ENCODE data around the gene MAB21L3. TPM values are rescaled to one million over a fixed set of nuclear protein-coding genes. Genes with fewer than 3 reads are reported as not detected.

The MAB21L3 gene
- total and polyA plus RNA-seq, 12 donors = 0.07 TPM; not detected in 11

GRCh38 chr1:116172666-116173065, 61.5 kb downstream of the MAB21L3 start:
- DNase-seq (no peak), ATAC-seq (no peak)
- intact Hi-C loops (cut with DNase I) = no loop called here
- H3K4me1 ChIP-seq = peaks cover 2 to 15% (median 13%) of the 10 kb centered on the region in 9 donors
- WGBS, 2 donors = 89 to 93% methylated on average over 1 of the region's 1 CpG
- H3K27me3 ChIP-seq = no peaks in the 10 kb centered on the region
- H3K36me3 ChIP-seq = no peaks in the 10 kb centered on the region
- TF ChIP-seq CTCF (IDR thresholded peaks at IDR 0.05) = no peak
- H3K9me3 ChIP-seq = no peaks in the 10 kb centered on the region
- no peak overlapping the region for H3K4me3 ChIP-seq
- no peak overlapping the region for H3K27ac ChIP-seq

GRCh38 chr1:116175611-116176010, 64.4 kb downstream of the MAB21L3 start:
- 64 to 78% methylated on average over 3 of the region's 3 CpGs for WGBS, 2 donors
- ATAC-seq = no peak
- Histone ChIP-seq H3K27ac (no peak overlapping the region), H3K36me3 (no peaks in the 10 kb centered on the region), H3K9me3 (no peaks in the 10 kb centered on the region), H3K27me3 (no peaks in the 10 kb centered on the region), H3K4me3 (no peak overlapping the region), H3K4me1 (peaks cover 0 to 6% (median 0%) of the 10 kb centered on the region in 9 donors)
- TF ChIP-seq CTCF (IDR thresholded peaks at IDR 0.05) = no peak
- DNase-seq = no peak
- intact Hi-C loops (cut with DNase I) = no loop called here

- TF ChIP-seq CTCF (IDR thresholded peaks at IDR 0.05) = no peak
- WGBS, 2 donors = 85 to 91% methylated on average over 4 of the region's 4 CpGs
These were observed 65.1 kb downstream of the MAB21L3 start for GRCh38 chr1:116176306-116176789.

GRCh38 chr1:116177861-116178260, 66.7 kb downstream of the MAB21L3 start:
- Histone ChIP-seq H3K36me3 (no peaks in the 10 kb centered on the region), H3K9me3 (no peaks in the 10 kb centered on the region), H3K27me3 (peaks cover 0 to 8% (median 0%) of the 10 kb centered on the region in 7 donors), H3K27ac (no peak overlapping the region), H3K4me1 (peaks cover 0 to 19% (median 0%) of the 10 kb centered on the region in 9 donors), H3K4me3 (no peak overlapping the region)
- no peak for TF ChIP-seq CTCF (IDR thresholded peaks at IDR 0.05)
- DNase-seq = no peak
- intact Hi-C loops (cut with DNase I) = no loop called here
- WGBS, 2 donors = 95 to 97% methylated on average over 3 of the region's 3 CpGs
- no peak for ATAC-seq

More at GRCh38 chr1:116176306-116176789, 65.1 kb downstream of the MAB21L3 start:
- no peak for DNase-seq
- no peaks in the 10 kb centered on the region for H3K9me3 ChIP-seq
- no peak for ATAC-seq
- no peak overlapping the region for H3K27ac ChIP-seq
- intact Hi-C loops (cut with DNase I) = no loop called here
- no peaks in the 10 kb centered on the region for H3K36me3 ChIP-seq
- no peaks in the 10 kb centered on the region for H3K27me3 ChIP-seq
- peaks cover 0 to 6% (median 0%) of the 10 kb centered on the region in 9 donors for H3K4me1 ChIP-seq
- H3K4me3 ChIP-seq = no peak overlapping the region
